ENCODE data around the gene GLRA3. TPM values are rescaled to one million over a fixed set of nuclear protein-coding genes. Genes with fewer than 3 reads are reported as not detected.
"Not testable (repeated sequence)": the region's sequence is repeated elsewhere in the genome, so short reads cannot be mapped to it uniquely, and the experiment has no call there.

The GLRA3 gene
- total RNA-seq, 1 donor from 2014 or later = not detected

DNA sequence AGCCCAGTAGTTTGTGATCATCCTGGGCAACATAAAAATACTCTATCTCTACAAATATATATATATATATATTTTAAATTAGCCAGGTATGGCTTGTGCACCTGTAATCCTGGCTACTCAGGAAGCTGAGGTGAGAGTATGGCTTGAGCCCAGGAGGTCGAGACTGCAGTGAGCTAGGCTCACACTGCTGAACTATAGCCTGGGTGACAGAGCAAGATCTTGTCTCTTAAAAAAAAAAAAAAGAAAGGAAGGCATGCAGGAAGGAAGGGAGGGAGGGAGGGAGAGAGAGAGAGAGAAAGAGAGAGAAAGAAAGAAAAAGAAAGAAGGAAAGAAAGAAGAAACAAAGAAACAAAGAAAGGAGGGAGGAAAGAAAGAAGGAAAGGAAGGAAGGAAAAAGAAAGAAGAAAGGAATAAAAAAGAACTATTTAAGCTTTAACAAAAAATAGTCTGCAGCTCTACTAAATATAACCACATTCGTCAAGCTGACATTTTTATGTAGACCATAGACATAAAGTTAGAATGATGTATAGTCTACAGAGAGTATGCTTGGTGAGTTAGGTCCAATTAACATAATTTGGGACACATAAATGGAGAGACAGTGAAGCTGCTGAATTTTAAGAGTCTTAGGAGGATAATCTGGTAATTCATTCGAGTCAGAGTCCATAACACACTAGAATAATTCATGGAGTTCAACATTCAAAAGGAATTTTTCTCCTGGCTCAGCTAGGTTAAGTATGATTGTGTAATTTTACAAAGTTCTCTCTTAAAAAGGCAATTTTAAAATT lies 111.9 kb downstream of the GLRA3 start:
- DNase-seq (ENCODE audit: low spot score) (no peak), ATAC-seq (no peak)

GRCh38 chr4:174714393-174715211 lies 114.4 kb downstream of the GLRA3 start:
- DNase-seq (ENCODE audit: low spot score) (no peak), ATAC-seq (peak; percentile 90)

GRCh38 chr4:174713821-174714220 lies 115.2 kb downstream of the GLRA3 start:
- DNase-seq (ENCODE audit: low spot score) = no peak
- no peak for ATAC-seq

- ATAC-seq = no peak
- no peak for DNase-seq (ENCODE audit: low spot score)
Observed at GRCh38 chr4:174713181-174713580, 115.9 kb downstream of the GLRA3 start.

GRCh38 chr4:174709526-174709925 lies 119.5 kb downstream of the GLRA3 start:
- DNase-seq (ENCODE audit: low spot score) = no peak

DNA sequence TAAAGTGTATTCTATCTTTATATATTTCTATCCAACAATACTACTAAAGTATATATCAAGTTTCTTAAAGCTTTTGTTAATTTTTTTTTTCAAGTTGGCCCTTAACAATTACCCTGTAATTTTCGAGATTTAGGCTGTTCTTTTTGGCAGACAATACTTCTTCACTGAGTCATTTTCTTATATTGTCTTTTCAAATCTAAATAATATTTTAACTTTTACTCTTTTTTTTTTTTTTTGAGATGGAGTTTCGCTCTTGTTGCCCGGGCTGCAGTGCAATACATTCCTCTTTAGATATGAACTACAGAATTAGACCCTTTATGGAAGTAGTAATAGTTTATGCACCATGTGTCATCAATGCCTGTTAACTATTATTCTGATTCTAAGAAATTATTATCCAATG lies 120.7 kb downstream of the GLRA3 start:
- DNase-seq (ENCODE audit: low spot score) = no peak
- no peak for ATAC-seq

More at GRCh38 chr4:174709526-174709925, 119.5 kb downstream of the GLRA3 start:
- ATAC-seq = no peak

GRCh38 chr4:174707902-174708301 lies 121.1 kb downstream of the GLRA3 start:
- ATAC-seq (no peak), DNase-seq (ENCODE audit: low spot score) (no peak)

DNA sequence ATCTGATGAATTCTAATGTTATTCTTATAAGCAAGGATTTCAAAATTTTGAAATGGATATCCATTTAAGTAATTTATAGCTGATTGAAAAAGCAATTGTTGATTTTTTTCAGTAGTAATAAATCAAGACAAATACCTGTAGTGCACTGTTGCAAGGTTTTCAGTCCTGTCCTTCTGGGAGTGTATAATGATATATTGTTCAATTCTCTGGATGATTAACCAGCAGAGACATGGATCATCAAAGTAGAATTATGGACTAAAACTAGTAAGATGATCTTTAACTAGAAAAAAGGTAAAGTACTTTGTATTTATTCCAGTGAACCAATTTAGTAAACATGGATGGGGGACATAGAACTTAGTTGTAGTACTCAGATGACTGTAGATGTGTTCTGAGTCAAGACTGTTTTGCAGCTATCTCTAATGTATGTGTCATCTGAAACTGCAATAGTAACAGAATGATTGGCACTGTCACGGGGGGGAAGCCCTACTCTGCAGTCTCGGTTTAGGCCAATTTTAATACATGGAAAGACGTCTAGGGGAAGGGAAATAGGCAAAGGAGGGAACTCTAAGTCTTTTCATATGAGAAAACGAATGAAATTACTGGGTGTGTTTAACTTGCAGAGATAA lies 121.9 kb downstream of the GLRA3 start:
- DNase-seq (ENCODE audit: low spot score) (no peak), ATAC-seq (no peak)

- no peak for DNase-seq (ENCODE audit: low spot score)
- ATAC-seq = no peak
Observed at GRCh38 chr4:174702979-174703478, 126.0 kb downstream of the GLRA3 start.

DNA sequence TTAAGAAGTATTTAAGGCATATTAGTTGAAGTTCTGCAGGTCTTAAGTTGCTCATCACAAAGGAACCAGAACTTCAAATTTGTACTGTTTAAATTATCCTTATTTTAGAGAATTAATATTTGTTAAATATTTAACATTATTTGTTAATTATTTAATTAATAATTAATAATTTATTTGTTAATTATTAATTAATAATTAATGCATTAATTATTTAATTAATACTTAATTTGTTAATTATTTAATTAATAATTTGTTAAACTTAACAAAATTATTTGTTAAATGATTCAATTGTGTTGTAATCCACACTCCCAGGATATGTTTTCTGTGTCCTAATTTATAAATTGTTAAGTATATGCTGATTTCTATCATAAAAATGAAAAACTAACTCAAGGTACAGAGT lies 129.4 kb downstream of the GLRA3 start:
- DNase-seq (ENCODE audit: low spot score) (no peak), ATAC-seq (no peak)

GRCh38 chr4:174697896-174698295 lies 131.2 kb downstream of the GLRA3 start:
- DNase-seq (ENCODE audit: low spot score) (no peak), ATAC-seq (no peak)

GRCh38 chr4:174697202-174697601 lies 131.8 kb downstream of the GLRA3 start:
- ATAC-seq (no peak), DNase-seq (ENCODE audit: low spot score) (no peak)

GRCh38 chr4:174696657-174697056 lies 132.4 kb downstream of the GLRA3 start:
- no peak for ATAC-seq
- DNase-seq (ENCODE audit: low spot score) = no peak

GRCh38 chr4:174691876-174692275 lies 137.2 kb downstream of the GLRA3 start:
- DNase-seq (ENCODE audit: low spot score); ATAC-seq: not testable (repeated sequence)

DNA sequence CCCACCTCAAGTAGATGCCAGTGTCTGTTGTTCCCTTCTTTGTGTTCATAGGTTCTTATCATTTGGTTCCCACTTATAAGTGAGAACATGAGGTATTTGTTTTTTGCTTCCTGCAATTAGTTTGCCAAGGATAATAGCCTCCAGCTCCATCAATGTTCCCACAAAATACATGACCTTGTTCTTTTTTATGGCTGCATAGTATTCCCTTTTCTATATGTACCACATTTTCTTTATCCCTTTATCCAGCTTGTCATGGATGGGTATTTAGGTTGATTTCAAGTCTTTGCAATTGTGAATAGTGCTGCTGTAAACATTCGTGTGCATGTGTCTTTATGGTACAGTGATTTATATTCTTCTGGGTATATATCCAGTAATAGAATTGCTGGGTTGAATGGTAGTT lies 138.4 kb downstream of the GLRA3 start:
- DNase-seq (ENCODE audit: low spot score) (no peak), ATAC-seq (no peak)

GRCh38 chr4:174689618-174690017 lies 139.4 kb downstream of the GLRA3 start:
- no peak for DNase-seq (ENCODE audit: low spot score)
- no peak for ATAC-seq

DNA sequence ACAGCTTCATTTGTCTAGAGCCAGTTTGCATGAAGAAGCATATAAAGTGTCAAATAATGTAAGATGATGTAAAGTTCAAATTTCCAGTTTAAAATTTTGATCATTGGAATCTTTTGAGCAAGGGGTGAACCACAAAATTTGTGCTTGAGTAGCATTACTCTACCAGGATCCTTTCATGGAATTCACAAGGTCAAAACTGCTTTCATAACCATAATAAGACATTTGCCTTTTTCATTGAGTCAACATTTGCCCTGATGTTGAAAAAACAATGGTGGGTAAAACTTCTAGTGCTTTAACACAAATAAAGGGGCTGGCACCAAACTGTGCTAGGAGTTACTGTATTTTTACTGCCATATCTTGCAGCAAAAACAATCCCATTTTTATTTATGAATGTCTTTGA lies 142.2 kb downstream of the GLRA3 start:
- ATAC-seq (no peak), DNase-seq (ENCODE audit: low spot score) (no peak)

DNA sequence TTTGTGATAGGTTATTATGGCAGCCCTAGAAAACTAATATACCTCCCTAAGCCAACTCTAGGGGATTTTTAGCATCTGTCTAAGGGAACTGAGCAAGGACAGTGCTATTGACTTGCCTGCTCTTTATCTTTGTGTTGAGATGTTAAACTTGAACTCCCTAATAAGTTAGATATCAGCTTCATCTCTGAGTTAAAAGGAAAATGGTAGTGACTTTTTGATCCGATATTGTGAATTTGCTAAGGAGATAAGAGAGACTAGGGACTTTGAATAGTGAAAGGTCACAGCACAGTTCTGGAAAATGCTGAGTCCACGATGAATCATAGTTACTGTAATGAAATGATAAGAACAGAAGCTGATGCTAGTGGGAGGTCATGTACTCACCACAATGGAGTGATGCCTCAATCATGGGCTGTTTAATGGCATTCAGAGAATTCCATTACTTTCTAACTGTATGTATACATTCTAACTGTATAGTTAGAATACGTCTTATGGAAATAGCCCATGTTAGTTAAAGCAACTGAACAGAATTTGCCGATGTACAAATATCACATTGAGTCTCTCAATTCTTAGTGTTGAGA lies 147.2 kb downstream of the GLRA3 start:
- no peak for ATAC-seq
- DNase-seq (ENCODE audit: low spot score) = no peak

DNA sequence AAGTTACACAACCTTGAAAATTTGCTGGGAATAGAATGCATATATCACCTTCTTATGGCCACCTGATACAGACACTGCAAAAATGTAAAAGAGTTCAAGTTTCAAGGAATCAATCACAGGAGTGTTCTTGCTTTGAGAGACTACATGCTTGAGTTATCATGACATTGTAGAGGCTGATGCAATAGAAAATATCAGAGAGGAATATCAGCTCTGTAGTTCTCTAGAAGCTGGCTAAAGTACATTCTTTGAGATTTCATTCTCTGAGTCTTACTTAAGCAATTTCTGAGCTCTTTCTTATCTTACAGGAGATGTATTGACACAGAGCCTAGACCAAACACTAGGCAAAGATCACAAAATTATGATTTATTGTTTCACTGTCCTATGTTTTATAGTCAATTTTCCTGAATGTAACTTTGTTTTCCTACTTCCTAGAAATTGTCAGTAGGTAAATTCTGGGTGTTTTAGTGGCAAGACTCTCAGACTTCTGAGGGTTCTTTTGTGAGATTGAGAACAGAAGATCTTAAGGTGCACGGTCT lies 154.7 kb downstream of the GLRA3 start:
- ATAC-seq (no peak), DNase-seq (ENCODE audit: low spot score) (no peak)

DNA sequence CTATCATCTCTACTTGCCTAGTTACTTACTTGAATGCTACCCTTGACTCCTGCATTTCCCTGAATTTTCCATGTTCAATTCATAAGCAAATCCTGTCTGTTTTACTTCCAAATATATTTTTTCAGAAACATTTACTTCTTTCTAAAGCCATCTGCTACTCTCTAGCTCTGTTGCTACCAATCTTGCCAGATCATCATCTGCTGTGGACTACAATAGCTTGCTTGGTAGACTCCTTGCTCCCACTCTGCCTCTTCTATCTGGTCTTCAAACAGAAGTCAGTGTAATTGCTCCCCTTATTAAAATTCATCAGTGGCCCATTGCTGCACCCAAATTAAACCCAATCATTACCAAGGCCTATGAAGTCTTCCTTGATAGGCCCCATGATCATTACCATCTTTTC lies 155.2 kb downstream of the GLRA3 start:
- DNase-seq (ENCODE audit: low spot score) (no peak), ATAC-seq (no peak)

DNA sequence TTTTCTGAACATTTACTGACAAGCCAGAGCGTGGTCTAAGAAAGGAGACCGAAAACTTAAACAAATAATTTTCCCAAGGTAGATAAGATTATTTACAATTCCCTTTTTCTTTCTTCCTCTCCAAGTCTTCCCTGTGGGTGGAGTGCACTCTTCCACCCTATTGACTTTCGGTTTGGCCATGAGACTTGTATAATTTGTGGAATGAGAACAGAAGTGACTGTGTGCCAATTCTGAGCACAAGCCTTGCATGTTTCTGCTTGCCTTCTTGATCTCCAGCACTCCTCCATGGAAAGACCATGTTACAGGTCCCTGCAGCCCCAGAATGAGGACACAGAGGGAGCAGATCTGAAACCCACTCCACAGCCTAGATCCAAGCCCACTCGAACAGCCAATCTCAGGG lies 156.8 kb downstream of the GLRA3 start:
- DNase-seq (ENCODE audit: low spot score) = no peak
- no peak for ATAC-seq
